ENCODE data around the gene TUBA4B.

Gene TUBA4B

DNA sequence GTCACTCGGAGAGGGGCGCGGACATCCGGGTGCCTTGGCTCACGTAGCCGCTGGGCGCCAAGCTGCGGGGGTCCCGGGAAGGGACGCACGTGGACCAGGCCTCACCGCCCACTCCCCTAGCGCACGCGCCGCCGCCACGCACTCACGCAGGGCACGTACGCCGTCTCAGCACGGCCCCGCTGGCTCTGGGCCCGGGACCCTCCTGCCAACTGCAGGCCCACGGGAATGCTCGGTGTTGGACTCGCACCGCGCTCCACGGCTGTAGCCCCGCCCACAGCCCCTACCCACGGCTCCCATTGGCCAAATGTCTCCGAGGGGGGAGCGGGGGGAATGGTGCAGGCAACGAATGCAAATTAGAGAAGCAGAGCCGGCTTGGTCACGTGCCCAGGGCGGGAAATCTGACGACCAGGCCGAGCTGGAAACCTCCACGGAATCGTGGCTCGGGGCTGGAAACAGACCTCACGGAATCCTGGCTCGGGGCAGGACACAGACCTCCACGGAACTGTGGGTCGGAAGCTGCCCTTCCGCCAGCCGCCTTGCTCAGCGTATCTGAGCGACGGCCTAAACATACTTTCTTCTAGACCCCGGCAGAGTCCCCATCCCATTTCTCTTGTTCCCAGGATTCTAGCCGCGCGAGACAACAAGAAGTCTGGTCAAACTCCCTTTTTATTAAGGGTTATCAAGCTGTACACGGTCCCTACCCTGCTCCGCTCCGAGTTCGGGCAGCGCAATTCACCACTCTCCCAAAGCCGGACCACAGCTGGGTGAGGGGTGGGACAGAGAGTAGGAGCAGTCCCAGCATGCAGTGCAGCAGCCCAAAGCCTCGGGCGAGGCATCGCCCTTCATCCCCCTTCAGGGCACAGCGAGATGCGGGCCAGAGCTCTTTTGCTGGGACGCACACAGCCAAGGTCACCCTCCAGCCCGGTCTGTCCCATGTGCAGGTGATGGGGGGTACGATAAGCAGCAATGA is 34.0 kb upstream of the TUBA4B start, which contains the start of gene ABCB6:
Gene ABCB6 (minus strand): TSS at position 227 of the 970 bp plus-strand sequence. CDS start 285 bp downstream, outside the sequence.
- peak; percentile 66 for DNase-seq

DNA sequence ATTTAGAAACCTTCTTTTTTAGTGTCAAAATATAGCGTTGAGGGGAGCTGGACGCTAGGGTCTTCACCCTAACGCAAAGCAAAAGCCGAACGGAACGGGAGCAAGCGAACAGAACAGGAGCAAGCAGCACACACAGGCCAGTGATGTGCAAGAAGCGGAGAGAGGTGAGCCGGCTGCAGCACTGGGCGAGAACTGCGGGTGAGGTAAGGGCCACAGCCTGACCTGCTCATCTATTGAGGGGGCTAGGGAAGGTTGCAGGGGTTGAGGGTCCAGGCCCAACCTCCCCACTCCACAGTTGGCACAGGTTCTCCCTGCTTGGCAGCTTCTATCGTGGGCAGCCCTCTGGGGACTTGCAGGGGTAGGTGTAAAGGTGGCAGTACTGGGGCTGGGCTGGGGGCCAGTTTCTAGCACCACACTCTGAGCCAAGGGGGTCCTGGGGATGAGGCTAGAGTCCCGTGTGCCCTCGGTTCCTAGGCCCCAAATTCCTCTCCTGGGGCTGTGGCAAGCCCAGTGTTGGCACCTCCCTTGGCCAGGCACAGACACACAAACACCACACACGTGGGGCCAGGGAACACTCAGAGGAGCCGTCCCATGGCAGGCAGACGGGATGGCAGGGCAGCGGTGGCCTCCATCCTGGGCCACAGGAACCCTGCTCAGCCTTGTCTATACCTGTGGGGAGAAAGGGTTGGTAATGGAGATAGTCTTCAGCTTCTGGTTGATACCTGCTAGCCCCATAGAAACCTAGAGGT is 33.1 kb upstream of the TUBA4B start:
- DNase-seq: no peak

DNA sequence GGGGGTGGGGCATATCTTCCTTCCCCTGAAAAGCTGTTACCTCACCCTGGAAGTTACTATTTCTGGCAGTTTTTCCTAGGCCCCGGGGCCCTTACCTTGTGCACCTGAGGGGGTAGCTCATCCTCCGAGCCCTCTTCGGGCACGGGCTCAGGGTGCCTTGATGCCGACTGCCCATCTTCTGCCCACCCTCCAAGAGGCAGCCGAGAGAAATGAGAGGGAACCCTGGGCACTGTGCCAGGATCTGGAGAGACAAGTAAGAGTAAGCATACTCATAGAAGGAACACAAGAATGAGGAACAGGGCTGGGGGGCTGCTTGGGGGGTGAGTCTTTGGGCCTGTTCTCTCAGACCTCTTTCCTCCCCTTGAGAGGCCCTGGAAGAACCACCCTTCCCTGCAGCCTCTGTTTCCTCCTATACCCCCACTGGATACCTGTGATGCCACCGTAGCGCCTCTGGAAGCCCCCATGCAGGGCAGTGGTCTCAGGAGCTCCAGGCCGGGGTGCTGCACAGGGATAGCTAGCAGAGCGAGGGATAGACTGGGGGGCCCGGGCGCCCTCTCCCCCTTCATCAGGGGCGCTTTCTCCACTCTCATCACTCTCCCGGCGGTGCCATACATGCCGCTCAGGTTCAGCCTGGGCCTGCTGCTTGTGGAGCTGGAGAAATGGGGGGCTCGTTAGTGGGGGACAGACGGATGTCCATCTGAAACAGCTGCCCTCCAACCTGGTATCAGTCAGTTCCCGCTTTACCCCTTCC is 32.2 kb upstream of the TUBA4B start:
- no peak for DNase-seq

DNA sequence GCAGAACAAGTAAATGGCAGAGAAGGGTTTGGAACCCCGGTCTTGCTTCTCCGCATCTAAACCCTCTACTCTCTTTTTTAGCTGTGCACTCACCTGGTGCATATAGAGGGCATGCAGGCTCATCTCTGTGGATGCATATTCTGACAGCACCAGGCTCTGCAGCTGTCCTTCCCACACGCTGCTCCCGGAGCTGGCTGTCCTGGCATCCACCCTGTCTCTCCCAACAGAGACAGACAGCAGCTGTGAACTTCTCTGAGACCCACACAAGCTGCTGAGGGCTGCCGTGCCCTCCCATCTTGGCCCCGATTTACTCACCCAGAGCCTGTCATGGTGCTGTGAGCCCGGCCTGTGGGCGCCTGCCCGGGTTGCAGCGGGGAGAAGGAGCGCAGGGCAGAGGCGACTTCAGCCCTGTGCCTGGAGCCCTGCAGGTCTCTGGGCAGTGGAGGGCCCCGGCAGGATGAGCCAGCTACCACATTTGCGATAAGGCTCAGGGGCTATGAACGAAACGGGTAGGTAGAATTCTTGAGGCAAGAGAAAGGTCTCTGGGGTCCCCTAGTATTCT is 31.0 kb upstream of the TUBA4B start:
- no peak for DNase-seq

DNA sequence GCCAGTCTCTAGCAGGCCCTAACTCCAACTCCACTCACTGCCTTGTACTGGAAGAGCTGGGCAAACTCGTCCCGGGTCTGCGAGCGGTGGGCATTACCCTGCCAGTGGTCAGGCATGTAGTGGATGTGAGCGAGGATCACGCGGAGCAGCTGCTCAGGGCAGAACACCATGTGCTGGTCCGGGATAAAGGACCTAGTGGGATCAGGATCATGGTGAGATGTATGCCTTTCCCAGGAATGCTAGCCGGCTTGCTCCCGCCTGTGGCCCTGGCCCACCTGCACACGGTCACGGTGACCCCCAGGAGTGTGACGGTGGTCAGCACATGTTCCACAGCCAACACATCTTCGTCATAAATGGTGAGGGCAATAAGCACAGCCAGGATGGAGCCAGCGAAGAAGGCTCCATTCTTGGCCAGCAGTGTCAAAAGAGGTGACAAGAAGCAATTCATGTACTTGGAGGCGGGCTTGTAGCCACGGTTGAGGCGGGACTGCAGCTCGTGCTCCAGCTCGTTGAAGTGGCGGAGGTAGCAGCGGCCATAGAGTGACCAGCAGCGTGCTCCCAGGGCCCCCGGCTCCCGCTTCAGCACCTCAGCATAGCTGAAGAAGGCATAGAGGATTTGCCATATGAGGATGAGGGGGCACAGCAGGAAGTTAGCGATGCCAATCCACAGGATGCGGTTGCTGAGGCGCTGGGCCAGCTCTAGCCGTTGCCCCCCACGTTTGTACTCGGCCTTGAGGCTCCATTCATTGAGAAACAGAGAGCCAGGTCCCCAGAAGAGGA is 29.0 kb upstream of the TUBA4B start:
- DNase-seq: no peak

DNA sequence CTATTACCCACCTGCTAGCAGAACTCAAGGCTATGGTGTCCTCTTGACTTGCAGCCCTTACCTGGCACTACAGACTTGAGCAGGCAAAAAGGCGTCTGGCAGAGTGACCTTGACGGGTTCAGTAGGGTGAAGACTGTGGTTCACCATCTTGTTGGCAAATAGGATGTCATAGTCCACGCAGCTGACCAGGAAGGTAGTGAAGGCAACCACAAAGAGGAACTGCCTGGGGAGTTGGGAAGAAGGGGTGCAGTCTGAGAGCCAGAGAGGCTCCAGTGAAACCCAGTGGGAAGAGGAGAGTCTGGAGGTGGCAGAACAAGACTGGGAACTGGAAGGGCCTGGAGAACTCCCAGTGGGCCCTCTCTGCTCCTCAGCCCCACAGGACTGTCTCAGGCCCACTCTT is 27.7 kb upstream of the TUBA4B start:
- no peak for DNase-seq

DNA sequence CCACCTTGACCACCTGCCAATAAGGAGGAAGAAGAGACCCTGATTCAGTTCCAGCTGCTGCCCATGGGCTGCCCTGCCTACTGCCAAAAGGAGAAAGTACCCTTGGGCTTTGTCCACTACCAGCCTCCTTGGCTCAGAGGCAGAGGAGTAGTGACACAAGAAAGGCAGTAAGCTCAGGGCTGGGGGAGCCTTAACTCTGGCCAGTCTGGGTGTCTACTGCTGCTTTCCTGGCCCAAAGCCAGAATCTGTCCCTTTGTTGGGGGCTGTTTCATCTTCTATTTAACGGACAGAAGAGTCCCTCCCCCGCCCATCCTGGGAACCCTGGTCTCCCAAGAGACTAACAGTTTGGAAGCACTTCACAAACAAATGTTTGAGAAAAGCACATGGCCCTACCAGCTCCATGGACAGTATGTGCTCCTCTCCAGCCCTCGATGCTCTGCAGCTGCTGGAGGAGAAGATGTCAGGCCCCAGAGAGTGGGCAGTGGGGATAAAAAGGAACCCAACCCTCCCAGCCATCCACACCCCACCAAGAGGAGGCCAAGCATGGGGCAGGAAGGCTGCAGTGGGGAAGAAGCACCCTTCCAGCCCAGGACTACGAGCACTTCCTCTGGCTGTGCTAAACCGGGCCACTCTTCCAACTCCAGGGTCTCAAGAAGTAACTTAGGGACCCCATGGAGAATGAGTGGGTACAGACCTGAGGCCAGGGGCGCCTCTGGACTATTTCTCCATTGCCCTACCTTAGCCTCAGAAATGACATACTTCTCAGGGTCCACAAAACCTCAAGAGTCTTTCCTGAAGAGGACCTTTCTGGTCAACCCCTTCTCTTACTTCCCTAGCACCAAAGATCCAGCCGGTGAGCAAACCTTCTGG is 24.8 kb upstream of the TUBA4B start:
- no peak for DNase-seq

DNA sequence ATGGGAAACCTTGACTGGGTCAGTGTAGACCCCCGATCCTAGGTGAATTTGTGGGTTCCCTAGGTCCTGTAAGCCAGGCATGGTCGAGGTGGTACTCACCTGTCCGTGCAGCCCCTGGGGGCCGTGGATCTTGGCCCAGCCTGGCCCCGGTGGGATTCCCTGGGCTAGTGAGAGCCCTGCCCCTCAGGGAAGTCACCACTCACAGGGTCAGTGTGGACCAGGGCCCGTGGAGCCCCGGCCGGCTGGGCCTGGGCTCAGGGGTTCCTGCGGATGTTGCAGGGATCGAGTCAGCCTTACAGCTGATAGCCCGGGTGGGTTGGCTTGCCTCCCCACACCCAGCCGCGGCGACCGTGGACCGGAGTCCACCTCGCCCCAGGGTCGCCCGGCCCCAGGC is 24.1 kb upstream of the TUBA4B start:
- no peak for DNase-seq

DNA sequence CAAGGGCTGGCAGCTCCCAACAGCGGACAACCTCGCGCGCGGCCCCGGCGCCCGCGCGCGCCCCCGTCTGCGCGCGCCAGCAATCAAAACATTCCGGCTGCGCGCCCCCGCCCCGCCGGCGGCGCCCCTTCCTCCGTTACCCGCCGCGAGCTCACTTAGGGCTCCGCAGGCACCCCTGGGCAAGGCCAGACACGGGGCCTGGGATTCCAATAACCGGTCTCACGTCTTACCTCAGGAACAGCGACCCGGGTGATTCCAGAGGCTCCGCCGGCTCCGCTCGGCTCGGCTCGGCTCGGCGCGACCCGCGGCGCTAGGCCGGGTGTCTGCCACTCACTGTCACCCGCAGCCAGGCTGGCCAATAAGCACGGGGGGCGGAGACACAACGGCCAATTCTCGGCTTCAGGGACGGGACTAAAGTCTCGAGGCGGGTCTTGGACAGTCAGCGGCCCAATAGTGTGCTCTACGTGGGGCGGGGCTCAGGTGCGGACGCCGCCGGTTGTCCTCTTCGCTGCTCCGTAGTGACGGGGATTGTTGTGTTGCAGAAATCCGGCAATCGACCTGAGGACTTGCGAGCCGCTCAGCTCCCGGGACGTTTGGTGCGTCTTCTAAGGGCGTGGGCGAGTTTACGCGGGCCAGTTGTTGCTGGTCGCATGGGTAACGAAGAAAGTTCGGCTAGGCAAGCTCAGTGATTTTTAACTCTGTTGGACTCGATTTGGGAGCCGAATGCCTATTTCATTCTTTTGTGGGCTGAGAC is 23.6 kb upstream of the TUBA4B start, which contains the start of the genes ANKZF1 and ATG9A:
Gene ANKZF1 (plus strand): TSS at position 502 of the 754 bp plus-strand sequence. CDS start 452 bp downstream, outside the sequence.
Gene ATG9A (minus strand): TSS at position 332 of the 754 bp plus-strand sequence. CDS start 1,612 bp downstream, outside the sequence.
- peak; percentile 96 for DNase-seq

DNA sequence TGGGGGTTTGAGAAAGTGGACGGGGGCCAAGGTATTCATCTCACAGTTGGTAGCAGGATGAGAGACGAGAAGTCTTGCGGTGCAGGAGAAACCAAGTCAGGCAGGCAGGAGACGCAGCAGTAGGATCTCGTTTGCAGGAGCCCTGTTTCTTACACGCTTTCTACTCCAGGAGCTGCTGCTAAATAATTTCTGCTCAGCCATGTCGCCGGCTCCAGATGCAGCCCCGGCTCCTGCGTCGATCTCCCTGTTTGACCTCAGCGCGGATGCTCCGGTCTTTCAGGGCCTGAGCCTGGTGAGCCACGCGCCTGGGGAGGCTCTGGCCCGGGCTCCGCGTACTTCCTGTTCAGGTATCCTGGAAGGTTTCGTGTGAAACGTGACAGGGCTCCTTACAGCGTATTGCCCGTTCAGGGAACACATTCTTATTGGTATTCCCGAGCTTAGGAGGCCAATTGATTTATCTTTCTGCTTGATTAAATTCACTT is 22.9 kb upstream of the TUBA4B start:
- DNase-seq: peak; percentile 67

DNA sequence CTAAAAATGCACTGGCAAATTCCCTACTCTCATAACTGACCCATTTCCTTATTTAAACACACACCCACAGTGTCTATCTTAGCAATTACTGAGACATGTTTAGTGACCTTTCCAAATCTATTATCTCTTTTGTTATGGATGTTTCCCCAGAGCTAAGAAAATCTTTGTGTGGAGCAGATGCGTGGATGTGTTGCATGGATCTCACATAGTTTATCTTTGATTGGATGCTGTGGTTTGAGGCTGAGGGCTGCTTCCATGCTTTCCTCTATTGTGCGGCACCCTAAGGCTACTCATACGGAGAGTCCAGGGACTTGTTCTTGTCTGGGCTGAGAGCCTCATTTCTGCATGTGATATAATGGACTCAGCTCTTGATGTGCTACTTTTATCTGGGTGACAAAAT is 18.7 kb upstream of the TUBA4B start:
- no peak for DNase-seq

DNA sequence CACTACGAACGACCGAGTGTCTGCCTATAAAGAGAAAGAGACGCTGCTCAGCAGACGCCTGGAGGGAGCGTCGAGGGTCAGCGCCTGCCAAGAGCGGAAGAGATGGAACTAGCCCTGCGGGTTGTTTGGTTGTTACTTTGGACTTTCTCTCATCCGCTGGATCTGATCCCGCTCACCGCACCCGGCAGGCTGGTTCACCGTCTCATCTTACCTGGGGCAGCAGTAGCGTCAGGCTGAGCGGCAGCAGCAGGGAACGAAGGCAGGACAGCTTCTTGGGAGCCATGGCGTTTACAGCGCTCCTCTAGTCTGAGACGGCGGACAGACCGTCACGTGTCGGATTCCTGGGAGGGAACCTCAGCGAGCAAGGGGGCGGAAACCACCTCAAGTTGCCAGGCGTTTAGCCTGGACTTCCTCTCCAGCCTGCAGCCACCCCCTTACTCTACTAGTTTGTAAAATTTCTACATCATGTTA is 9.7 kb upstream of the TUBA4B start:
- no peak for DNase-seq

DNA sequence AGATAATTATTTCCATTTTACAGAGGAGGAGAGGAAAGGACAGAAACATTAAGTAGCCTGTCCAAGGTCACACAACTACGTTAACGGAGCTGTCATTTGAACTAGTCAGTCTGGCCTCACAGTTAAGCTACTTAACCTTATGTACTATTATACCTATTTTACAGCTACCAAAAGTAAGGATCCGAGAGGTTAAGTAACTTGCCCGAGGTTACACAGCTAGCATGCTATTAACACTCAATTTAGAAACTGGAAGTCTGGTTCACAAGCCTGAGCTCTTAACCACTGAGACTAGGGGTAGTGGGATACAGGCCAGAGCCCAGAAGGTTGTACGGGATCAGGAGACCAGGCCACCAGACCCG is 8.3 kb upstream of the TUBA4B start:
- DNase-seq: no peak

DNA sequence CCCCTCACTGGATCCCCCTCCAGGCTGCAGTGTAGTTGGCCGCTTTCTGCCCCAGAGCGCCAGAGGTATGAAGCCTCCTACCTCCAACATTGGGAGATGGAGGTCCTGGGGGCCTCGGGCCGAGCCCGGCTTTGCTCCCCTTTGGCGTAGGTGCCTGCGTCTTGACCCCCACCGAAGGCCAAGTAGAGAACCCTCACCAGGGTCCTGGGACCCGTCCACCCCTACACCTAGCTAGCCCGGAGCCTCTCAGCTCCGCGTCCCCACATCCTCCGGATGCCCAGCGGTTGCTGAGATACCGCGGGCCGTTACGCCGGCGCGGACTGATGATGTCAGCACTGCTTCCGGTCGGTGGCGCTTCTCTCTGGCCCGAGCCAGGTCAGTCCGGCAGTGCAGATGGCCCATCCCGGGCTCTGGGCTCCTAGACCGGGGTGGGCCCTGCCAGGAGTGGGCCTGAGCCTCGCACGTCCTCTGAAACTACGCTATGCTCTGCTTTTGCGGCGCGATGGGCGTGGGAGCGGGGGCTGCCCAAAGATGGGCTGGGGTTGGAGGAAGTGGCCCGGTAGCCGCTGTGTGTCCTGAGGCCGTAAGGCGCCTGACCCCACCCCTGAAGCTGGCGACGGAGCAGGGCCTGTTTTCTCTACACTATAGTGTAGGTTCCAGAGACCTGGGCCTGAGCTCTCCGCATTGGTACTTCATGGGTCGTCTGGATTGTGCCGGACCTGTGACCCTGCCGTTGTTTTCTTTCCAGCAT is 7.7 kb upstream of the TUBA4B start, which contains the start of the genes GLB1L and STK16:
Gene GLB1L (minus strand): TSS at position 297 of the 751 bp plus-strand sequence. CDS start 1,871 bp downstream, outside the sequence.
Gene STK16 (plus strand): TSS at position 332 of the 751 bp plus-strand sequence. CDS start 521 bp downstream, outside the sequence.
- DNase-seq: peak; percentile 70

DNA sequence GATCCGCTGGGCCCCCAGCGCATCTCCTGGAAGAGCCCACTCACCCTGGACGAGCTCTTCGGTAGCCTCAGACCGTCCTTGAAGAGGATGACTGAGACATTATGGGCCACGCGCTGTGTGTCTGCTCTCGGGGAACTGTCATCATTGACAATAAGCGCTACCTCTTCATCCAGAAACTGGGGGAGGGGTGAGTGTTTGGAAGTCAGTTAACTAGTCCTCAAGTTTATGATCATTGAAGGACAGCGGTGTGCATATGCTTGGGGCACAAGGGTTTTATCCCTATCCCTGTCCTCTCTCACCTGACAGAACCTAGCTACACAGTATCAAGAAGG is 7.2 kb upstream of the TUBA4B start:
- DNase-seq: no peak

DNA sequence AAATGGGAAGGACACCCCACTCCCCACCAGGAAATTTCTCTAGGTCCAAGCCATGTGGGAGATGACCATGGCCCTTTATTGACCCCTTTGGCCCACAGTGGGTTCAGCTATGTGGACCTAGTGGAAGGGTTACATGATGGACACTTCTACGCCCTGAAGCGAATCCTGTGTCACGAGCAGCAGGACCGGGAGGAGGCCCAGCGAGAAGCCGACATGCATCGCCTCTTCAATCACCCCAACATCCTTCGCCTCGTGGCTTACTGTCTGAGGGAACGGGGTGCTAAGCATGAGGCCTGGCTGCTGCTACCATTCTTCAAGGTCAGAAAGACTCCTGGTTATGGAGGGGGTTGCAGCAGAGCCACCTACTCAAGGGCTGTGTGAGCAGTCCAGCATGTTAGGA is 6.5 kb upstream of the TUBA4B start:
- DNase-seq: no peak

DNA sequence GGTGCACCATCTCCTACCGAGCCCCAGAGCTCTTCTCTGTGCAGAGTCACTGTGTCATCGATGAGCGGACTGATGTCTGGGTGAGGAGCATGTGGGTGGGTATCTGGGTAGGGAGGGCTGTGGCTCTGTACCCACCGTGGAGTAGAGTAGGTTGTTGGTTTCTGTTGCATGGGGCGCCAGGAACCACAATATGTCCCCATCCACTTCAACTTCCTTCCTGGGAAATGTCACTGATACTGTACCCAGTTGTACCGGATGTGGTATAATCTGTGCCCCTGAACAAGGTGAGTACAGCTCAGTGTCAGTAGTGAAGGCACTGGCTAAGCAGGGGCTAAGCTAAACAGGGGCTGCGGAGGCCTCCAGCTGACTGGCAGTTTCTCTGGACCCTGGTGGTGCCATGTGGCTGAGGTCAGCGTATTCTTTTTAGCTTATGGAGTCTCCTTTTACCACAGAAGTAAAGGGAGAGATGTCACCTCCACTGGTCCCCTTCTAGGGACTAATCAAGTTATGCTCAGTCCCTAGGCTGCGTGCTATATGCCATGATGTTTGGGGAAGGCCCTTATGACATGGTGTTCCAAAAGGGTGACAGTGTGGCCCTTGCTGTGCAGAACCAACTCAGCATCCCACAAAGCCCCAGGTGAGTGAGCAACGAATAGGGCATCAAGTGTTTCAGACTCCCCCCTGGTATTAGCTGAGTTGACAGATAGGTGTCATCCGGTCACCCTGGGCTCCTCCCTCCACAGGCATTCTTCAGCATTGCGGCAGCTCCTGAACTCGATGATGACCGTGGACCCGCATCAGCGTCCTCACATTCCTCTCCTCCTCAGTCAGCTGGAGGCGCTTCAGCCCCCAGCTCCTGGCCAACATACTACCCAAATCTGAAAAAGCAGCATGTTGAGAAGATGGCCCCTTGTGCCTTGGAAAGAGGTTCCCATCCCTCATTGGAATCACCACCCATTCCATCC is 5.1 kb upstream of the TUBA4B start:
- DNase-seq: no peak

DNA sequence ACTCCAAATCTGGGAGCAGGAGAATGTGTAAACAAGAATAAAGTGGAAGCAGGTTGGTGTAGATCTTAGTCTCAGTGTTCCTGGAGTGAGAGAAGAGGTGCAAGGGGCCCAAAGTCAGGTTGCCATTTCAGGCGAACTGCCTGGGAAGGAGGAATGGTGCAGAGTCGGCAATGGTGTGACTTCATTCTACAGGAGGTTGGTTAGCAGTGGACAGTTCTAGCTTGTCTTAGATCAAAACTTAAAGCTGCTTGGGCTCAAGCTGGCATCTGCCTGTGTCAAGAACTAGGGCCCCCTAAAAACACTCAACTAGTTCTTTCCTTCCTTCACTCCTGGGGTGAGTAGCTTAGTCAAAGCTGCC is 4.2 kb upstream of the TUBA4B start:
- no peak for DNase-seq
